Thyroid gland (tissue), 4 donors: ENCODE results near the gene NOB1.

Experiments used
- CTCF ChIP-seq, 6 experiments: fragments of 200-600 bp in 3 of 6; fragments of 450-650 bp in 3 of 6; sonication (generic) in 3 of 6; IDR thresholded peaks; one replicate each; pipeline ENCODE4 v1.5.1; 2016 to 2019; ENCODE audit warnings: antibody characterized with exemption in 6 of 6, mild to moderate bottlenecking in 2 of 6, inconsistent platforms in 1 of 6, moderate library complexity in 1 of 6
- POLR2A ChIP-seq, 2 donors: fragments of 450-650 bp; IDR thresholded peaks; one replicate each; pipeline ENCODE4 v1.6.1; 2017; ENCODE audit warnings: antibody characterized with exemption in 2 of 2, mild to moderate bottlenecking in 2 of 2, moderate library complexity in 1 of 2

- TF ChIP-seq POLR2A (IDR thresholded peaks at IDR 0.05) = no peak
- TF ChIP-seq CTCF (IDR thresholded peaks at IDR 0.05) = no peak
Measured at GRCh38 chr16:69745232-69745612, 9.5 kb downstream of the NOB1 start.
